ENCODE results near the gene COQ9. TPM values are rescaled to one million over a fixed set of nuclear protein-coding genes. Genes with fewer than 3 reads are reported as not detected.
A peak's percentile ranks its signal among the peaks of the same experiment; 100 is the strongest.

The COQ9 gene
- total RNA-seq, 1 experiment from 2014 or later: 32.9 TPM

GRCh38 chr16:57405097-57405496 lies 42.2 kb upstream of the COQ9 start:
- Histone ChIP-seq H3K27me3 (ENCODE audit: insufficient read depth, low read length) (no peaks in the 10 kb centered on the region), H3K9ac (ENCODE audit: extremely low read depth, insufficient read length, low read length) (no peak overlapping the region), H3K79me2 (ENCODE audit: insufficient read depth, low read length) (no peaks in the 10 kb centered on the region), H3K4ac (ENCODE audit: low read depth, low read length) (no peak overlapping the region), H2BK20ac (ENCODE audit: low read depth, low read length, poor library complexity, severe bottlenecking) (no peak overlapping the region), H3K23me2 (ENCODE audit: insufficient read length, low read depth, low read length, poor library complexity, severe bottlenecking) (no peaks in the 10 kb centered on the region), H2BK15ac (ENCODE audit: low read depth, low read length) (no peak overlapping the region), H3K23ac (ENCODE audit: insufficient read length, low read depth, low read length) (no peak overlapping the region), H3K4me1 (ENCODE audit: insufficient read depth, low read length) (no peaks in the 10 kb centered on the region), H2AK5ac (ENCODE audit: insufficient read length, low read length) (no peak overlapping the region), H4K5ac (ENCODE audit: insufficient read length, low read depth, low read length) (no peak overlapping the region), H3K27ac (ENCODE audit: insufficient read length, low read depth, low read length) (no peak overlapping the region), H2BK12ac (ENCODE audit: insufficient read length, low read depth, low read length) (no peak overlapping the region), H3K4me2 (ENCODE audit: insufficient read depth, insufficient read length, low read length) (no peak overlapping the region), H3K56ac (ENCODE audit: insufficient read length, low read depth, low read length) (no peak overlapping the region), H2AFZ (ENCODE audit: low read length) (no peak overlapping the region), H4K8ac (replicated peaks; ENCODE audit: insufficient read length, low read depth, low read length) (no peak overlapping the region), H2BK5ac (ENCODE audit: insufficient read length, low read length) (no peak overlapping the region), H3T11ph (ENCODE audit: low read length) (no peak overlapping the region), H2BK120ac (ENCODE audit: low read depth, low read length, poor library complexity, severe bottlenecking) (no peak overlapping the region), H3K18ac (ENCODE audit: insufficient read length, low read depth, low read length) (no peak overlapping the region), H3K9me3 (ENCODE audit: control insufficient read depth, low read depth, low read length) (no peaks in the 10 kb centered on the region), H3K79me1 (ENCODE audit: insufficient read depth, low read depth, low read length, poor library complexity, severe bottlenecking) (no peaks in the 10 kb centered on the region), H4K91ac (ENCODE audit: insufficient read length, low read depth, low read length) (no peak overlapping the region), H3K14ac (ENCODE audit: insufficient read depth, low read length) (no peak overlapping the region), H4K20me1 (ENCODE audit: control insufficient read depth, insufficient read depth, insufficient read length) (no peaks in the 10 kb centered on the region)
- no CpG with 5 or more reads among the region's 3 CpGs for WGBS (ENCODE audit: extremely low coverage, insufficient read length, low lambda C conversion rate)
- Mint-ChIP-seq H3K9me3 (no peaks in the 10 kb centered on the region; a peak in 1 of 5 replicates), H3K27me3 (ENCODE audit: low read depth) (peaks cover 6% of the 10 kb centered on the region), H3K4me1 (no peaks in the 10 kb centered on the region), H3K36me3 (ENCODE audit: insufficient read depth in 1 of 3, low read depth in 3 of 3) (no peaks in the 10 kb centered on the region), H3K27ac (0 out of 7 replicates have a peak overlapping the region, but pooled peaks of 1 of the 3 experiments have one; percentile 10), H3K4me3 (no peak overlapping the region; a peak in 1 of 5 replicates)
- TF ChIP-seq CTCF (conservative IDR thresholded peaks at IDR 0.05): no peak
- DNase-seq: no peak

Data from H9 (cell line).